ENCODE results near the gene KRTAP17-1. TPM values are rescaled to one million over a fixed set of nuclear protein-coding genes. Genes with fewer than 3 reads are reported as not detected.
"Not testable (repeated sequence)": the region's sequence is repeated elsewhere in the genome, so short reads cannot be mapped to it uniquely, and the experiment has no call there.

The KRTAP17-1 gene
- total RNA-seq, 1 donor, result not detected

- H3K4me3 ChIP-seq (ENCODE audit: low read depth, low read length), result no peak overlapping the region
- DNase-seq (ENCODE audit: low read depth), result no peak
- TF ChIP-seq CTCF (IDR thresholded peaks at IDR 0.05; ENCODE audit: insufficient read depth, low read depth, low read length), result no peak
These were observed 32.6 kb upstream of the KRTAP17-1 start for GRCh38 chr17:41347869-41348760.

- H3K4me3 ChIP-seq (ENCODE audit: low read depth, low read length); DNase-seq (ENCODE audit: low read depth): not testable (repeated sequence)
These were observed 30.9 kb upstream of the KRTAP17-1 start for GRCh38 chr17:41346421-41346820.

GRCh38 chr17:41345992-41346391, 30.5 kb upstream of the KRTAP17-1 start:
- no peak for DNase-seq (ENCODE audit: low read depth)
- no peak for TF ChIP-seq CTCF (IDR thresholded peaks at IDR 0.05; ENCODE audit: insufficient read depth, low read depth, low read length)
- H3K4me3 ChIP-seq (ENCODE audit: low read depth, low read length), result no peak overlapping the region

- TF ChIP-seq CTCF (IDR thresholded peaks at IDR 0.05; ENCODE audit: insufficient read depth, low read depth, low read length), result no peak
- DNase-seq (ENCODE audit: low read depth), result no peak
- H3K4me3 ChIP-seq (ENCODE audit: low read depth, low read length), result no peak overlapping the region
These were observed 27.5 kb upstream of the KRTAP17-1 start for GRCh38 chr17:41343029-41343428.

GRCh38 chr17:41340934-41341861, 25.7 kb upstream of the KRTAP17-1 start:
- no peak for TF ChIP-seq CTCF (IDR thresholded peaks at IDR 0.05; ENCODE audit: insufficient read depth, low read depth, low read length)
- H3K4me3 ChIP-seq (ENCODE audit: low read depth, low read length), result no peak overlapping the region
- DNase-seq (ENCODE audit: low read depth), result no peak

GRCh38 chr17:41340494-41340893, 25.0 kb upstream of the KRTAP17-1 start:
- H3K4me3 ChIP-seq (ENCODE audit: low read depth, low read length), result no peak overlapping the region
- TF ChIP-seq CTCF (IDR thresholded peaks at IDR 0.05; ENCODE audit: insufficient read depth, low read depth, low read length), result no peak
- DNase-seq (ENCODE audit: low read depth), result no peak

Measured in fibroblast of villous mesenchyme (primary cell).